Neutrophil (primary cell): Measurements from ENCODE around the gene ATG4B.

ENCODE experiments used
- H3K27ac ChIP-seq: fragments of 200-600 bp; sonication (generic); 2 replicates; pipeline ENCODE4 v1.5.1; 2016; ENCODE audit warnings: mild to moderate bottlenecking, moderate library complexity
- H3K27me3 ChIP-seq: fragments of 200-600 bp; sonication (generic); 2 replicates; pipeline ENCODE4 v1.6.0; 2016; ENCODE audit warnings: mild to moderate bottlenecking
- H3K36me3 ChIP-seq: fragments of 200-600 bp; sonication (generic); 2 replicates; pipeline ENCODE4 v1.5.1; 2017
- H3K4me1 ChIP-seq, 2 experiments: fragments of 200-600 bp in 1 of 2; sonication (generic) in 1 of 2; 1 replicate in 1 of 2; 2 replicates in 1 of 2; pipeline versions ENCODE4 v1.5.1 to v1.6.1; 2013 to 2016; ENCODE audit warnings: low read depth in 1 of 2, low read length in 1 of 2, mild to moderate bottlenecking in 1 of 2, moderate library complexity in 1 of 2; ENCODE audit not compliant: control insufficient read depth in 1 of 2, insufficient read depth in 1 of 2
- H3K4me3 ChIP-seq, 2 experiments: fragments of 200-600 bp in 1 of 2; sonication (generic) in 1 of 2; 1 replicate in 1 of 2; 2 replicates in 1 of 2; pipeline ENCODE4 v1.5.1; 2013 to 2016; ENCODE audit warnings: low read depth in 1 of 2, low read length in 1 of 2, mild to moderate bottlenecking in 1 of 2, moderate library complexity in 1 of 2
- H3K9me3 ChIP-seq: fragments of 200-600 bp; sonication (generic); 2 replicates; pipeline ENCODE4 v1.5.1; 2016
- CTCF ChIP-seq: fragments of 200-600 bp; sonication (generic); IDR thresholded peaks from 2 replicates; pipeline ENCODE4 v1.5.1; 2016; ENCODE audit warnings: antibody characterized with exemption

Gene ATG4B

GRCh38 chr2:241673797-241674725, 36.6 kb downstream of the ATG4B start:
- H3K27me3 ChIP-seq = no peaks in the 10 kb centered on the region

GRCh38 chr2:241675885-241676284, 38.4 kb downstream of the ATG4B start:
- no peaks in the 10 kb centered on the region for H3K4me1 ChIP-seq
- peaks cover 95% of the 10 kb centered on the region for H3K36me3 ChIP-seq
- H3K27ac ChIP-seq = no peak overlapping the region
- H3K4me3 ChIP-seq = no peak overlapping the region
- no peak for TF ChIP-seq CTCF
- no peaks in the 10 kb centered on the region for H3K9me3 ChIP-seq
- H3K27me3 ChIP-seq = no peaks in the 10 kb centered on the region

More at GRCh38 chr2:241673797-241674725, 36.6 kb downstream of the ATG4B start:
- Histone ChIP-seq H3K9me3 (no peaks in the 10 kb centered on the region), H3K36me3 (peaks cover 97% of the 10 kb centered on the region), H3K4me3 (no peak overlapping the region), H3K4me1 (no peaks in the 10 kb centered on the region), H3K27ac (no peak overlapping the region)
- TF ChIP-seq CTCF = no peak

GRCh38 chr2:241676665-241677064, 39.2 kb downstream of the ATG4B start:
- H3K9me3 ChIP-seq = no peaks in the 10 kb centered on the region

GRCh38 chr2:241677392-241677791, 39.9 kb downstream of the ATG4B start:
- H3K4me3 ChIP-seq = no peak overlapping the region
- H3K27ac ChIP-seq = no peak overlapping the region
- no peaks in the 10 kb centered on the region for H3K27me3 ChIP-seq
- no peaks in the 10 kb centered on the region for H3K4me1 ChIP-seq
- H3K9me3 ChIP-seq = no peaks in the 10 kb centered on the region
- peaks cover 85% of the 10 kb centered on the region for H3K36me3 ChIP-seq
- TF ChIP-seq CTCF = no peak

More at GRCh38 chr2:241676665-241677064, 39.2 kb downstream of the ATG4B start:
- no peak overlapping the region for H3K4me3 ChIP-seq
- TF ChIP-seq CTCF = no peak
- H3K27me3 ChIP-seq = no peaks in the 10 kb centered on the region
- no peaks in the 10 kb centered on the region for H3K4me1 ChIP-seq
- H3K36me3 ChIP-seq = peaks cover 92% of the 10 kb centered on the region
- H3K27ac ChIP-seq = no peak overlapping the region

GRCh38 chr2:241678307-241678706, 40.8 kb downstream of the ATG4B start:
- Histone ChIP-seq H3K27ac (no peak overlapping the region), H3K9me3 (no peaks in the 10 kb centered on the region), H3K36me3 (peaks cover 75% of the 10 kb centered on the region), H3K27me3 (no peaks in the 10 kb centered on the region), H3K4me3 (no peak overlapping the region), H3K4me1 (no peaks in the 10 kb centered on the region)
- no peak for TF ChIP-seq CTCF
